Left renal pelvis (tissue), 4 donors: ENCODE data around the gene SDHD. TPM values are rescaled to one million over a fixed set of nuclear protein-coding genes. Genes with fewer than 3 reads are reported as not detected.
A peak's percentile ranks its signal among the peaks of the same experiment; 100 is the strongest.
"Not testable (repeated sequence)": the region's sequence is repeated elsewhere in the genome, so short reads cannot be mapped to it uniquely, and the experiment has no call there.

Experiments used
- DNase-seq, 4 donors: peaks; one replicate each; pipeline ENCODE4 v3.0.0-alpha.2; 2013; ENCODE audit warnings: low read depth in 4 of 4, low spot score in 3 of 4
- polyA plus RNA-seq, 4 donors: library from polyadenylated mRNA; unstranded; fragments of 120-200 nt; gene quantifications; one replicate each; pipeline ENCODE4 v1.2.1, GENCODE V29; 2013; ENCODE audit not compliant: insufficient read length in 4 of 4

Gene SDHD
- 100 to 1,000 TPM; 136 to 206 (median 186) TPM for polyA plus RNA-seq

- DNase-seq = peak; percentile 90 to 97 (median 96)
These were observed at the start of gene SDHD, which contains the start of gene TIMM8B for GRCh38 chr11:112086422-112087191. TSS of gene SDHD (plus strand) at chr11:112086873. CDS start at chr11:112086908, 35 bp downstream. TSS of gene TIMM8B (minus strand) at chr11:112086756. CDS start at chr11:112086723, 33 bp downstream.

- no peak for DNase-seq
These were observed 49.1 kb upstream of the SDHD start for GRCh38 chr11:112037527-112037926.

GRCh38 chr11:112042161-112042960 lies 44.3 kb upstream of the SDHD start:
- no peak for DNase-seq

GRCh38 chr11:112042961-112043304 lies 43.7 kb upstream of the SDHD start:
- no peak for DNase-seq

- no peak for DNase-seq
These were observed 41.7 kb upstream of the SDHD start for GRCh38 chr11:112044961-112045360.

- not testable (repeated sequence) for DNase-seq
These were observed 40.0 kb upstream of the SDHD start for GRCh38 chr11:112046647-112047046.

GRCh38 chr11:112048256-112048655 lies 38.4 kb upstream of the SDHD start:
- not testable (repeated sequence) for DNase-seq

- no peak for DNase-seq
These were observed 36.9 kb upstream of the SDHD start for GRCh38 chr11:112049777-112050176.

GRCh38 chr11:112050721-112051120 lies 36.0 kb upstream of the SDHD start:
- no peak for DNase-seq

- no peak for DNase-seq
These were observed 34.9 kb upstream of the SDHD start for GRCh38 chr11:112051768-112052167.

GRCh38 chr11:112057170-112057569 lies 29.5 kb upstream of the SDHD start:
- DNase-seq = no peak

- no peak for DNase-seq
These were observed 28.6 kb upstream of the SDHD start for GRCh38 chr11:112058103-112058502.

GRCh38 chr11:112062923-112063322 lies 23.8 kb upstream of the SDHD start:
- DNase-seq = no peak

GRCh38 chr11:112073941-112074811 lies 12.5 kb upstream of the SDHD start, which contains the start of the genes NKAPD1 and PIH1D2:
TSS of gene NKAPD1 (plus strand) at chr11:112074299. CDS start at chr11:112075575, 1,276 bp downstream.
TSS of gene PIH1D2 (minus strand) at chr11:112074017. CDS start at chr11:112073174, 843 bp downstream.
- DNase-seq = peak; percentile 68 to 83 (median 81)

GRCh38 chr11:112082729-112083128 lies 3.9 kb upstream of the SDHD start:
- DNase-seq = no peak

- DNase-seq = peak in 1 of 4 donors; percentile 6
These were observed 751 bp upstream of the SDHD start for GRCh38 chr11:112085822-112086421.

GRCh38 chr11:112087212-112087611 lies 539 bp downstream of the SDHD start:
- DNase-seq = no peak

- DNase-seq = not testable (repeated sequence)
These were observed 8.6 kb downstream of the SDHD start for GRCh38 chr11:112095302-112095701.

- no peak for DNase-seq
These were observed 9.5 kb downstream of the SDHD start for GRCh38 chr11:112096194-112096593.
